ENCODE data around the gene CLNK. TPM values are rescaled to one million over a fixed set of nuclear protein-coding genes. Genes with fewer than 3 reads are reported as not detected.

Gene CLNK
- total RNA-seq, 1 donor from 2014 or later, result not detected

DNA sequence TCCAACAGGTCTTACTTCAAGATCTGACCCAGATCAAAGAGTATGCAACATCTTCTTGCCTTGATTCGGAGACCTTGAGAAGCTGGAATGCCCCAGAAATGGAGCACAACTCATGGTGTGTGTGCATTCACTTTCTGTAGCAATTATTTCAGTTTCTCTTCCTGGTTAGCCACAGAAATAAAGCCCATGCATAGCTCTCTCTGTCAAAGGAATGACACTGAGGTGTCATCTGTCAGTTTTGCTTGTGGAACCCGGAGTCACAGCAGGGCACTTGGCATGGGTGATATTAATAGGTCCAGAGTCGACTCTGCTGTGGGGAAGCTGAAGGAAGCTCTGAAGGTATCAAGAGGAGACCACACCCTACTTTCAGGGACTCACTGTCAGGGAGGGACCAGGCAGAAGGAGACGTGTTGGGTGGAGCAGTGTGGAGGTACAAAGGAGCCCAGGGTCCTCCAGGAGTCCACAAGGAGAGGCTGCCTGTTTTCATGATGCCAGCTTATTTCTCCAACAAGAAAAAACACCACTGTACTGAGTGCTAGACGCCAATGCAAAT is 10.7 kb downstream of the CLNK start:
- H3K9me3 Mint-ChIP-seq (ENCODE audit: low read depth), result peaks cover 3% of the 10 kb centered on the region
- TF ChIP-seq, protein P1, sequence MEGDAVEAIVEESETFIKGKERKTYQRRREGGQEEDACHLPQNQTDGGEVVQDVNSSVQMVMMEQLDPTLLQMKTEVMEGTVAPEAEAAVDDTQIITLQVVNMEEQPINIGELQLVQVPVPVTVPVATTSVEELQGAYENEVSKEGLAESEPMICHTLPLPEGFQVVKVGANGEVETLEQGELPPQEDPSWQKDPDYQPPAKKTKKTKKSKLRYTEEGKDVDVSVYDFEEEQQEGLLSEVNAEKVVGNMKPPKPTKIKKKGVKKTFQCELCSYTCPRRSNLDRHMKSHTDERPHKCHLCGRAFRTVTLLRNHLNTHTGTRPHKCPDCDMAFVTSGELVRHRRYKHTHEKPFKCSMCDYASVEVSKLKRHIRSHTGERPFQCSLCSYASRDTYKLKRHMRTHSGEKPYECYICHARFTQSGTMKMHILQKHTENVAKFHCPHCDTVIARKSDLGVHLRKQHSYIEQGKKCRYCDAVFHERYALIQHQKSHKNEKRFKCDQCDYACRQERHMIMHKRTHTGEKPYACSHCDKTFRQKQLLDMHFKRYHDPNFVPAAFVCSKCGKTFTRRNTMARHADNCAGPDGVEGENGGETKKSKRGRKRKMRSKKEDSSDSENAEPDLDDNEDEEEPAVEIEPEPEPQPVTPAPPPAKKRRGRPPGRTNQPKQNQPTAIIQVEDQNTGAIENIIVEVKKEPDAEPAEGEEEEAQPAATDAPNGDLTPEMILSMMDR (IDR thresholded peaks at IDR 0.05), result no peak

DNA sequence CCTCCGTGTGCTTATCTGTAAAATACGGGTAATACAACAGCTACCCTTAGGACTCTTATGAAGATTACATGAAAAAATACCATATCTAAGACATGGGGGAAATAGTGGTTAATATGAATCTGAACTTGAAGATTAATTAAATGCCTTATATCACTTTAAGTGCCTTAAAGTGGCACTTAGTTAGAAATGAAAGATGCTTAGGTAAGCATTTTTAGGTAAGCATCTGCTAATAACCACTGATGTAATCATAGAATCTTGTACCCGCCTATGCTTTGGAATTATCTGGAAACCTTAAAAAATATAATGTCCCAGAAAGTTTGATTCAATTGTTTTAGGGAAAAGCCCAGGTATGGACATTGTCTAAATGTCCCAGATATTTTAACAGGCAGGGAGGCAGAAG is 12.2 kb downstream of the CLNK start:
- no peaks in the 10 kb centered on the region for H3K36me3 Mint-ChIP-seq (ENCODE audit: low read depth)
- DNase-seq (ENCODE audit: low spot score), result no peak
- H3K27me3 Mint-ChIP-seq (ENCODE audit: low read depth), result peaks cover 17% of the 10 kb centered on the region
- TF ChIP-seq, protein P1 (IDR thresholded peaks at IDR 0.05), result no peak
- peaks cover 3% of the 10 kb centered on the region for H3K9me3 Mint-ChIP-seq (ENCODE audit: low read depth)
- H3K4me1 Mint-ChIP-seq (ENCODE audit: low read depth), result no peaks in the 10 kb centered on the region
- H3K27ac Mint-ChIP-seq (ENCODE audit: unreplicated experiment), result no peak overlapping the region
- no peak overlapping the region for H3K4me3 Mint-ChIP-seq (ENCODE audit: unreplicated experiment)

More for the DNA sequence above, 10.7 kb downstream of the CLNK start:
- no peak for DNase-seq (ENCODE audit: low spot score)
- no peak overlapping the region for H3K4me3 Mint-ChIP-seq (ENCODE audit: unreplicated experiment)
- H3K36me3 Mint-ChIP-seq (ENCODE audit: low read depth), result no peaks in the 10 kb centered on the region
- H3K4me1 Mint-ChIP-seq (ENCODE audit: low read depth), result no peaks in the 10 kb centered on the region
- peaks cover 6% of the 10 kb centered on the region for H3K27me3 Mint-ChIP-seq (ENCODE audit: low read depth)
- H3K27ac Mint-ChIP-seq (ENCODE audit: unreplicated experiment), result no peak overlapping the region

DNA sequence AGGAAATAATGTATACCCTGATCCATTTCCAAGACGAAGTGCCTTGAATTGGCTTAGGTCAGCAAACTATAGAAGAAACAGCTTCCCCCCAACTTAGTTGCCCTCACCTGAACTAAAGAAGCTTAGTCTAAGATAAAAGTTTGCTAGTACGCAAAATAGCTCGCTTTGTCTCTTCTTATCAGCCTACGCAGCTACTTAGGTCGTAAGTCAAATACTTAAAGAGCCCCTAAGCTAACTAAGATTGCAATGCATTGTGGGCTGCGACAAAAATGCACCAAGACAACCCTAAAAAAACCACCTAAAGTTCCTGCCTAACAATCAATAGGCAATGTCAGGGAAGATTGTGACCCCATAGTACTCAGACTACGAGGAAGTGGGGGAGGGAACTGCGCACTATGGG is 12.8 kb downstream of the CLNK start:
- DNase-seq (ENCODE audit: low spot score), result no peak
- Mint-ChIP-seq H3K9me3 (ENCODE audit: low read depth) (peaks cover 3% of the 10 kb centered on the region), H3K36me3 (ENCODE audit: low read depth) (no peaks in the 10 kb centered on the region), H3K27ac (ENCODE audit: unreplicated experiment) (no peak overlapping the region), H3K4me1 (ENCODE audit: low read depth) (no peaks in the 10 kb centered on the region), H3K27me3 (ENCODE audit: low read depth) (peaks cover 17% of the 10 kb centered on the region), H3K4me3 (ENCODE audit: unreplicated experiment) (no peak overlapping the region)
- TF ChIP-seq, protein P1 (IDR thresholded peaks at IDR 0.05), result no peak

DNA sequence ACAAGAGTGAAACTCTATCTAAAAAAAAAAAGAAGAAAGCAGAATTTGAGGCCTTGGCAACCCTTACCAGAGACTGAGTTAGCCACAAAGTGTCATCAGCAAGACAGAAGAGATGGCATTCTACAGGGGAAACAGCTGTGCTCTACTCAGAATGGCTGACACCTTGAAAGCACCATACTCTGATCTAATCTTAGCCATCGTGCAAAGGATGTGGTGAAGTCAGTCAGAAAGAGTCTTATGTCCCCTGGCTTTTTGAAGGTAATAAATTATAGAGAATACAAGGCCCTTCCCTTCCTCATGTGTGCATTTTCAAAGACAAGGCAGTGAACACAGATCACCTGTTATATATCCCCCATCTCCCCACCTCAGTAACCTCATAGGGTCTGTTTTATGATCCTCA is 13.2 kb downstream of the CLNK start:
- no peak overlapping the region for H3K27ac Mint-ChIP-seq (ENCODE audit: unreplicated experiment)
- H3K9me3 Mint-ChIP-seq (ENCODE audit: low read depth), result peaks cover 3% of the 10 kb centered on the region
- TF ChIP-seq, protein P1 (IDR thresholded peaks at IDR 0.05), result no peak
- H3K4me1 Mint-ChIP-seq (ENCODE audit: low read depth), result no peaks in the 10 kb centered on the region
- H3K27me3 Mint-ChIP-seq (ENCODE audit: low read depth), result peaks cover 15% of the 10 kb centered on the region
- H3K4me3 Mint-ChIP-seq (ENCODE audit: unreplicated experiment), result no peak overlapping the region
- no peaks in the 10 kb centered on the region for H3K36me3 Mint-ChIP-seq (ENCODE audit: low read depth)
- no peak for DNase-seq (ENCODE audit: low spot score)

DNA sequence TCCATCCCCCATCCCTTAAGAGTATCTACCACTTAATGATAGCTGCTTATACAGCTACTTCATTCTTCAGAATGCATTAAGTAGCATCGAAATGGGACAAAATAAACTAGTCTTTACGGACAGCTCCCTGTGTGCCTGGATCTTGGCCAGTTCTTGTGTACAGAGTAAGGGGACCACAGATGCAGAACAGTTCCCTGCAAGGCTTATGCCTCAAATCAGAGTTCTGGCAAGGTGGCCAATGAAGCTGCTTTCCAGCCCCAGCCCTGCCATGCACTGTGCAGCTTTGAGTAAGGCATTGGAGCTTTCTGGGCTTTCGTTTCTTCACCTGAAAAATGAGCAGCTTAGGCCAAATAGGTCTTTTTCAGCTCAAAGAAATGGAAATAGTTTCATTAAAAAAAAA is 14.2 kb downstream of the CLNK start:
- Mint-ChIP-seq H3K4me3 (ENCODE audit: unreplicated experiment) (no peak overlapping the region), H3K9me3 (ENCODE audit: low read depth) (peaks cover 3% of the 10 kb centered on the region), H3K4me1 (ENCODE audit: low read depth) (no peaks in the 10 kb centered on the region), H3K36me3 (ENCODE audit: low read depth) (no peaks in the 10 kb centered on the region), H3K27me3 (ENCODE audit: low read depth) (peaks cover 15% of the 10 kb centered on the region), H3K27ac (ENCODE audit: unreplicated experiment) (no peak overlapping the region)
- TF ChIP-seq, protein P1 (IDR thresholded peaks at IDR 0.05), result no peak
- DNase-seq (ENCODE audit: low spot score), result no peak
